SK-MEL-5 (cell line): ENCODE measurements around the gene FOXRED2. TPM values are rescaled to one million over a fixed set of nuclear protein-coding genes. Genes with fewer than 3 reads are reported as not detected.
A peak's percentile ranks its signal among the peaks of the same experiment; 100 is the strongest.

Experiments
- DNase-seq: peaks from one replicate; pipeline ENCODE4 v3.0.0-alpha.2; 2016; ENCODE audit warnings: low read depth, low spot score
- in situ Hi-C: cut with HindIII; loops from 2 replicates; pipeline ENCODE4 v1.10.0; 2016; ENCODE audit warnings: low sequenced_read_pairs, high pct_unique_total_duplicates, low pct_unique_long_range_greater_than_20kb
- total RNA-seq: library from RNA; depleted of rRNA; stranded (reverse); fragments of >200 nt; shearing (Covaris generic); gene quantifications from 2 replicates; pipeline ENCODE4 v1.2.3, GENCODE V29; 2014

Gene FOXRED2
- total RNA-seq, 1 experiment from 2014 or later, result 15.2 TPM

GRCh38 chr22:36486619-36487384, 20.0 kb downstream of the FOXRED2 start:
- in situ Hi-C loops, result no loop called here
- peak; percentile 69 for DNase-seq

GRCh38 chr22:36481393-36482168, 25.3 kb downstream of the FOXRED2 start, which contains the start of gene TXN2:
Gene TXN2 (minus strand): TSS chr22:36481640. CDS start chr22:36480837, 803 bp downstream.
- DNase-seq, result peak; percentile 97
- in situ Hi-C loops, result no loop called here

- DNase-seq, result no peak
- in situ Hi-C loops, result no loop called here
Measured at GRCh38 chr22:36480941-36481392, 25.9 kb downstream of the FOXRED2 start.

GRCh38 chr22:36478966-36479365, 27.9 kb downstream of the FOXRED2 start:
- no peak for DNase-seq
- in situ Hi-C loops, result no loop called here

- no peak for DNase-seq
- in situ Hi-C loops, result no loop called here
Measured at GRCh38 chr22:36475341-36475740, 31.5 kb downstream of the FOXRED2 start.

GRCh38 chr22:36472689-36473088, 34.2 kb downstream of the FOXRED2 start:
- DNase-seq, result no peak
- in situ Hi-C loops, result no loop called here

GRCh38 chr22:36471341-36471821, 35.5 kb downstream of the FOXRED2 start:
- DNase-seq, result no peak
- in situ Hi-C loops, result no loop called here

- in situ Hi-C loops, result no loop called here
- DNase-seq, result no peak
Measured at GRCh38 chr22:36470994-36471331, 35.9 kb downstream of the FOXRED2 start.

- in situ Hi-C loops, result no loop called here
Measured at GRCh38 chr22:36470162-36470993, 36.5 kb downstream of the FOXRED2 start.

GRCh38 chr22:36469094-36469710, 37.6 kb downstream of the FOXRED2 start:
- DNase-seq, result no peak
- in situ Hi-C loops, result no loop called here

More at GRCh38 chr22:36470162-36470993, 36.5 kb downstream of the FOXRED2 start:
- peak; percentile 88 for DNase-seq

GRCh38 chr22:36467946-36468345, 38.9 kb downstream of the FOXRED2 start:
- in situ Hi-C loops, result no loop called here
- DNase-seq, result peak; percentile 41

GRCh38 chr22:36467042-36467810, 39.6 kb downstream of the FOXRED2 start:
- DNase-seq, result no peak
- in situ Hi-C loops, result no loop called here

GRCh38 chr22:36466258-36466657, 40.6 kb downstream of the FOXRED2 start:
- in situ Hi-C loops, result no loop called here
- DNase-seq, result no peak

- in situ Hi-C loops, result no loop called here
- no peak for DNase-seq
Measured at GRCh38 chr22:36465232-36466021, 41.4 kb downstream of the FOXRED2 start.

GRCh38 chr22:36464715-36465231, 42.1 kb downstream of the FOXRED2 start:
- DNase-seq, result no peak
- in situ Hi-C loops, result no loop called here

- no peak for DNase-seq
- in situ Hi-C loops, result no loop called here
Measured at GRCh38 chr22:36463783-36464184, 43.1 kb downstream of the FOXRED2 start.
